Common myeloid progenitor, CD34-positive (primary cell): ENCODE results near the gene UBL3.

Experiments
- CTCF ChIA-PET: fragments of 350-600 bp; sonication (Branson Sonifier 250); formaldehyde crosslinking; loops from one replicate; lab custom pipeline; 2021; ENCODE audit warnings: antibody characterized with exemption; lab: Charles Lee
- POLR2A ChIA-PET: fragments of 350-600 bp; sonication (Branson Sonifier 250); formaldehyde crosslinking; loops from one replicate; lab custom pipeline; 2021; ENCODE audit warnings: antibody characterized with exemption; lab: Charles Lee
- DNase-seq, 3 donors: peaks; one replicate each; pipeline versions ENCODE4 v3.0.0 to v3.0.0-alpha.2; 2013
- H3K27ac ChIP-seq, 2 experiments: 1 replicate in 1 of 2; 2 replicates in 1 of 2; pipeline ENCODE4 v1.7.0; 2013; ENCODE audit warnings: inconsistent platforms in 2 of 2, low read length in 2 of 2, mild to moderate bottlenecking in 2 of 2, low read depth in 1 of 2, moderate library complexity in 1 of 2; ENCODE audit not compliant: severe bottlenecking in 2 of 2, insufficient read depth in 1 of 2, poor library complexity in 1 of 2
- H3K27me3 ChIP-seq, 5 experiments: replicated peaks in 2 of 5; 1 replicate in 3 of 5; 2 replicates in 2 of 5; pipeline versions ENCODE4 v1.6.1 to v1.7.0; 2013; ENCODE audit warnings: low read length in 4 of 5, mild to moderate bottlenecking in 2 of 5, moderate library complexity in 2 of 5, inconsistent platforms in 1 of 5; ENCODE audit not compliant: insufficient read depth in 5 of 5, control insufficient read depth in 4 of 5
- H3K36me3 ChIP-seq, 4 experiments: 1 replicate in 2 of 4; 2 replicates in 2 of 4; pipeline versions ENCODE4 v1.6.1 to v1.7.0; 2013; ENCODE audit warnings: low read length in 3 of 4, control low read depth in 1 of 4, mild to moderate bottlenecking in 1 of 4; ENCODE audit not compliant: control insufficient read depth in 4 of 4, insufficient read depth in 4 of 4
- H3K4me1 ChIP-seq, 4 experiments: 1 replicate in 3 of 4; 2 replicates in 1 of 4; pipeline versions ENCODE4 v1.6.1 to v1.7.1; 2013; ENCODE audit warnings: low read length in 3 of 4, mild to moderate bottlenecking in 3 of 4, control low read depth in 1 of 4, inconsistent platforms in 1 of 4, moderate library complexity in 1 of 4; ENCODE audit not compliant: control insufficient read depth in 4 of 4, insufficient read depth in 4 of 4; ENCODE audit errors: control extremely low read depth in 1 of 4
- H3K4me3 ChIP-seq, 7 experiments: 1 replicate in 4 of 7; 2 replicates in 3 of 7; pipeline versions ENCODE4 v1.5.1 to v1.7.0; 2013; ENCODE audit warnings: mild to moderate bottlenecking in 7 of 7, low read length in 6 of 7, moderate library complexity in 6 of 7, inconsistent platforms in 2 of 7, low read depth in 2 of 7, control low read depth in 1 of 7; ENCODE audit not compliant: insufficient read depth in 4 of 7, control insufficient read depth in 1 of 7; ENCODE audit errors: extremely low read depth in 1 of 7
- H3K9me3 ChIP-seq, 5 experiments: 1 replicate in 4 of 5; 2 replicates in 1 of 5; pipeline versions ENCODE4 v1.6.1 to v1.7.1; 2013; ENCODE audit warnings: low read length in 4 of 5, mild to moderate bottlenecking in 2 of 5, inconsistent platforms in 1 of 5, low read depth in 1 of 5, moderate library complexity in 1 of 5; ENCODE audit not compliant: control insufficient read depth in 4 of 5, insufficient read depth in 2 of 5; ENCODE audit errors: control extremely low read depth in 1 of 5
- whole genome bisulfite sequencing: methylation state at CpG from one replicate; pipeline ENCODE4 v1.1.5; 2013; ENCODE audit not compliant: insufficient coverage; 5-methylcytosine and 5-hydroxymethylcytosine counted together

The UBL3 gene

DNA sequence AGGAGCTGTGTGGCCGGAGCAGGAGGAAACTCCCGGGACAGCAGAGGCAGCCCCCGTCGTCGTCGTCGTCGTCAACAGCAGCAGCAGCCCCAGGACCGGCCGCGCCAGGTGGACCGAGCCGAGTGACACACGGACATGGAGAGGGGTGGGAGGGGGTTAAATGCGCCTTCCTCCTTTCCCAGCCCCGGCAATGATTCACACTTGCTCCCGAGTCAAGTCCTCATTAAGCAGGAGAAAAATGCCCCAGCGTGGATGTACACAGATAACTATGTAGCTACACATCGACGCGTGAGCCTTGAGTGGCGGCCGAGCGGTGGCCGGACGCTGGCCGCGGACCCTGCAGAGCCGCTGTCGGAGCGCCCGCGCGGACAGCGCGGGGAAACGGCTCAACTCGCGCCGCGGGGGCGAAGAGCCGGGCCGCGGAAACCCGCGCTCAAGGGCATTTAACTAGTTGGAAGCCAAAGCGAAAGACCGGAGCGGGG, 645 bp downstream of the UBL3 start:
- POLR2A ChIA-PET: no interaction called here
- Histone ChIP-seq H3K4me1 (peaks cover 8 to 26% (median 14%) of the 10 kb centered on the region in 4 experiments), H3K27me3 (no peaks in the 10 kb centered on the region), H3K36me3 (no peaks in the 10 kb centered on the region), H3K9me3 (no peaks in the 10 kb centered on the region), H3K4me3 (peak overlapping the region; percentile 87 to 100 (median 98)), H3K27ac (peak overlapping the region; percentile 58 to 81)
- under 1% methylated on average over 44 of the region's 50 CpGs for WGBS
- peak; percentile 32 to 67 (median 52) for DNase-seq
- CTCF ChIA-PET: interaction anchor here (0.8 to 3.4 kb wide), 8 partner anchors 10 to 262 kb away, joined by 3 to 17 read pairs (median 4); no protein-coding TSS in a partner anchor

DNA sequence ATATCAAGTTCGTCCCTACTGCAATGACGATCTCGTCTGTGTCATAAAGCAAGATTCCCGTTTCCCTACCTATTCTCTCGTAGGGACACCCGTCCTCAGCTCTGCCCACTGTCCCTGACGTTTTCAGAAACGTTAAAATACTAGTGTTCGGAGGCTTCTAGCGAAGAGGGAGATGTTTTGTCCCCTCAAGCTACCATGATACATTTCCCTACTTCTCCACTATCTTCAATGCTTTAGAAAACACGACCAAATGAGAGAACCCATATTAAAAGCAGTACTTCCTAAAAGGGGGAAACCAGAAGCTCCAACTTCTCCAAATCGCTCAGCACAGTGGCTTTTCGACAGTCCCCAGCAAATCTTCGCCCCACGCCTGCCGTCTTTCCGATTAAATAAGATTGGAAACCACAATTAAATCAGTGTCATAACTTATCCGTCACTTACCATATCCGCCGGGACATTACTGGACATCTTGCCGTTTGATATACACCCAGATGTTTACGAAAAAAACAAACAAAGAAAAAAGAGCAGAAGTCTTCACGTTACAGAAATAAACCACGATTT, 1.3 kb downstream of the UBL3 start:
- Histone ChIP-seq H3K27ac (peak overlapping the region; percentile 58 to 81), H3K36me3 (no peaks in the 10 kb centered on the region), H3K4me1 (peaks cover 8 to 26% (median 14%) of the 10 kb centered on the region in 4 experiments), H3K9me3 (no peaks in the 10 kb centered on the region), H3K4me3 (peak overlapping the region; percentile 87 to 100 (median 98)), H3K27me3 (no peaks in the 10 kb centered on the region)
- ChIA-PET CTCF (interaction anchor here (1.0 to 3.4 kb wide), 6 partner anchors 9 to 77 kb away, joined by 3 to 17 read pairs (median 5); no protein-coding TSS in a partner anchor), POLR2A (no interaction called here)
- peak; percentile 70 to 91 (median 88) for DNase-seq
- WGBS: 0% methylated on average over 14 of the region's 24 CpGs

DNA sequence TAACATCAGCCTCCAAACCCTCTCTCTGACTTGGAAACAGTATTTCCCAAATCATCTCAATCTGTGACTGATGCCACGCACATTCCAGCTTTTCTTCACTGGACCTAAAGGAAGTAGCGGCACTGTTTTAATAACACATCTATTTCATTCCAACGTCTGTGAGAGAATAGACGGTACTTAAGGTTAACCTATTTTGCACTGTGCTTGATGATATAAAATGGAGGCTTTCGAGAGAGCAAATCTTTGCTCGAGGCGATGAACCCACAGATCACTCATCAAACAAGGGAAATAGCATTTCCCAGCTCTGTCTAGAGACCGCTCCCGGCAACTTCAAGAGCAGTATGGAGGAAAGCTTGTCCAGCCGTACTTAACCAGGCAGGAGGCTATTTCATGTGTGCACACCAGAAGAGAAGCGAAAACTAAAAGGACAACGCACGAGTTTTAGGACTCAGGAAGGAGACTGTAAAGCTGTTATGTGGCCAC, 2.9 kb downstream of the UBL3 start:
- peaks cover 8 to 26% (median 14%) of the 10 kb centered on the region in 4 experiments for H3K4me1 ChIP-seq
- ChIA-PET CTCF (interaction anchor here (0.7 to 3.4 kb wide), 6 partner anchors 29 to 1197 kb away, joined by 3 to 17 read pairs (median 5); no protein-coding TSS in a partner anchor), POLR2A (no interaction called here)
- peak overlapping the region; percentile 35 to 92 (median 75) for H3K4me3 ChIP-seq
- H3K27ac ChIP-seq: peak overlapping the region in 1 of 2 experiments; percentile 69
- no peaks in the 10 kb centered on the region for H3K27me3 ChIP-seq
- DNase-seq: peak in 2 of 3 donors; percentile 23 to 30
- WGBS: 2% methylated on average over 9 of the region's 13 CpGs
- H3K9me3 ChIP-seq: no peaks in the 10 kb centered on the region
- H3K36me3 ChIP-seq: no peaks in the 10 kb centered on the region

DNA sequence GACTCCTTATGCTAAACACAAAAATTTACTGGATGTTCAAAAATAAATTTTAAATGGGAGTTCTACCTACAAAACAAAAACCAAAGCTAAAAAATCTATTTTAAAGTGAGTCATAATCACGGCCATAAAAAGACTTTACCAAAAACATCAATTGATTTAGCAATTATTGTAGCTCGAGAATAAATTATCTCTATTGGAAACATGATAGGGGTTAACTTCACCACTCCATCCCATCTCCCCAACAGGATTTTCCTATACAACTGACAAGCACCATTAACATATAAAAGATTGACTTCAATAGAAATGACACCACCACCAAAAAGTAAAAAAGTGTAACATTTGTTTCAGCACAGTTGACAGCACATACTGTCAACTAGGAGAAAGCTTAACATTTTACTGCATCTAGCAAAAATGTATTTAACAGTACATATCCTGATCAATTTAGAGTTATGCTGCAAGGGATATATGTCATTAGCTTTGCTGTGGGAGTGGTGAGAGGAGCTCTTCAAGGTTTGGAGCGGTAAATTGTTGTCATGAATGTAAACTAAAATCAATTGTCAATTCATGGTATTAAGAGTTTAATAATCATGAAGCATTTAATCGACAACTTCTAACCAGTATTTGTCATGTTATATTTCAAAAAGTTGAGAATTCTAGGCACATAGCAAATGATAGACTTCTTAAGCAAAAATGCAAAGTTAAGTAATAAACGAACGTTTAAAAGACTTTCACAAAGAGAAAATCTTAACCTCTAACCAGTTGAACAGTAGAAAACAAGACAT, 3.8 kb downstream of the UBL3 start:
- Histone ChIP-seq H3K27me3 (no peaks in the 10 kb centered on the region), H3K4me3 (peak overlapping the region in 6 of 7 experiments; percentile 62 to 92 (median 78)), H3K27ac (peak overlapping the region in 1 of 2 experiments; percentile 69), H3K4me1 (peaks cover 8 to 26% (median 14%) of the 10 kb centered on the region in 4 experiments), H3K9me3 (no peaks in the 10 kb centered on the region), H3K36me3 (no peaks in the 10 kb centered on the region)
- ChIA-PET POLR2A (no interaction called here), CTCF (interaction anchor here (0.7 to 3.4 kb wide), 7 partner anchors 12 to 1198 kb away, joined by 3 to 17 read pairs (median 4); no protein-coding TSS in a partner anchor)
- WGBS: 44% methylated on average over 2 of the region's 6 CpGs
- no peak for DNase-seq

DNA sequence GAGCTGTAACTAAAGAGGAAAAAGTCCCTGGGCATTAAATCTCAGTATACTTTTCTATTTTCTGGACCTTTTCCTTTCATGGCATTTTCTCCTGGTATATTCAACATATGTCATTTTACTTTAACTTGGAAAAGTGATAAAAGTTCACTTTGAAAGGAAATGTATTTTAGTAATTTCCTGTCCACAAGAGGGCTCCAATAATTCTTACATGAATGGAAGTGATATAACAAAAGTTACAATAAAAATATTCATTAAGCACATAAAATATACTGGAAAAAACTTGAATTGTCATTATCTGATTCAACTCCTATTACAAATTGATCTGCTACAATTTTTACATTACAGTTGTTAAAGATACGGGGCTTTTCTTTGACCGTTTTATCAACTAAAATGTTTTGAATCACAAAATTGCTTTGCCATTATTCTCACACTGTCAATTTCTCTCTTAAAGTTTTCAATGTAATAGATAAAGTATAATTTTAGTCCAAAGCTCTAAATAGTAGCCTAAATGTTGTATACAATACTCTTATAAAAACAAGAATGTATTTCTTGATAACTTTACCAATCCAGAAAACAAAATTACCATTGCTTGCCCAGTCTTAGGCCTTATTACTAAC, 4.9 kb downstream of the UBL3 start:
- no peaks in the 10 kb centered on the region for H3K9me3 ChIP-seq
- CTCF ChIA-PET: interaction anchor here (0.8 to 2.7 kb wide), 7 partner anchors 11 to 269 kb away, joined by 3 to 11 read pairs (median 4); no protein-coding TSS in a partner anchor
- POLR2A ChIA-PET: no interaction called here
- H3K36me3 ChIP-seq: no peaks in the 10 kb centered on the region
- no peaks in the 10 kb centered on the region for H3K27me3 ChIP-seq
- WGBS: no CpG with 5 or more reads among the region's 2 CpGs
- peak in 2 of 3 donors; percentile 21 to 23 for DNase-seq
- peaks cover 8 to 22% (median 12%) of the 10 kb centered on the region in 4 experiments for H3K4me1 ChIP-seq
- no peak overlapping the region for H3K27ac ChIP-seq
- peak overlapping the region in 1 of 7 experiments; percentile 11 for H3K4me3 ChIP-seq

DNA sequence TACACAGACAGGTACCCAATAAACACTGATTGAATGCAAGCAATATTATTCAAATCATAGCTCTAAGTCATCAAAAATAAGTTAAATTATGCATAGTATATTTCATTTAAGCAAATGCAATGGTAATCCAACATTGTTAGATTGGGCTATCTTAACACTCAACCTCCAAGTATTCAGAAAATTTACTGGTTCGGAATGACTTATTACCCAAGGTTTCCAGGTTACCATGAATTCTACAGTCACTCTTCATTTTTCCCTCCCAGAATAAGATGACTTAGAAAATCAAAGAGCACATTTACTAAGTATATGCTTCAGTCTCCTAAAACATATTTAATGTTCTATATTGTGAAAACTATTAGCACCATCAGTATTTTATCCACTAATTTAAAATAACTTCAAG, 6.0 kb downstream of the UBL3 start:
- Histone ChIP-seq H3K36me3 (no peaks in the 10 kb centered on the region), H3K9me3 (no peaks in the 10 kb centered on the region), H3K27me3 (no peaks in the 10 kb centered on the region), H3K4me3 (no peak overlapping the region), H3K27ac (no peak overlapping the region), H3K4me1 (peaks cover 8 to 22% (median 12%) of the 10 kb centered on the region in 4 experiments)
- WGBS: 100% methylated on average over 1 of the region's 1 CpG
- ChIA-PET POLR2A (no interaction called here), CTCF (interaction anchor here (1.1 to 3.0 kb wide), 7 partner anchors 10 to 336 kb away, joined by 3 to 12 read pairs (median 7); no protein-coding TSS in a partner anchor)
- DNase-seq: no peak
